Measurements from ENCODE around the gene CFAP74.

CFAP74 gene

DNA sequence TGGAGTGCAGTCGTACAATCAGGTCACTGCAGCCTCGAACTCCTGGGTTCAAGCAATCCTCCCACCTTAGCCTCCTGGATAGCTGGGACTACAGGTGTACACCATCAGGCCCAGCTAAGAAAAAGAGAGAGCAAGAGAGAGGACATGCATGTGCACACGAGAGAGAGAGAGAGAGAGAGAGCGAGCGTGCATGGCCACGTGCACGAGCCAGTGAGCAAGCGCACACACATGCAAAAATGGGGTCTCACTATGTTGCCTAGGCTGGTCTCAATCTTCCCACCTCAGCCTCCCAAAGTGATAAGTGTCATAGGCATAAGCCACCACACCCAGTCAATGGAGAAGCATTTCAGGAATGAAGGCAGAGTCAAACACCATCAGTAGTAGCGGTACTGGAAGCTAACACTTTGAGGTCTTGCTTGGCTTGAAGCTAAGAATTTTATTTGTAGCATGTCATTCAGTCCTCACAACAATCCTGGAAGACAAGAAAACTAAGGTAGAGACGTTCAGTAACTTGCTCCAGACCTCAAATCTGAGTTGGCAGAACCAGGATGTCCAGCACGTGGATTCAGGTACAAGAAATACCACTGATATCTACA, 127.2 kb downstream of the CFAP74 start:
- Histone ChIP-seq H3K27ac (no peak overlapping the region), H3K27me3 (ENCODE audit: insufficient read depth, low read depth, severe bottlenecking) (no peaks in the 10 kb centered on the region), H3K36me3 (peaks cover 51% of the 10 kb centered on the region), H3K4me3 (ENCODE audit: low read depth, low read length) (no peak overlapping the region), H3K9me3 (ENCODE audit: severe bottlenecking) (no peaks in the 10 kb centered on the region)
- TF ChIP-seq, protein P1, sequence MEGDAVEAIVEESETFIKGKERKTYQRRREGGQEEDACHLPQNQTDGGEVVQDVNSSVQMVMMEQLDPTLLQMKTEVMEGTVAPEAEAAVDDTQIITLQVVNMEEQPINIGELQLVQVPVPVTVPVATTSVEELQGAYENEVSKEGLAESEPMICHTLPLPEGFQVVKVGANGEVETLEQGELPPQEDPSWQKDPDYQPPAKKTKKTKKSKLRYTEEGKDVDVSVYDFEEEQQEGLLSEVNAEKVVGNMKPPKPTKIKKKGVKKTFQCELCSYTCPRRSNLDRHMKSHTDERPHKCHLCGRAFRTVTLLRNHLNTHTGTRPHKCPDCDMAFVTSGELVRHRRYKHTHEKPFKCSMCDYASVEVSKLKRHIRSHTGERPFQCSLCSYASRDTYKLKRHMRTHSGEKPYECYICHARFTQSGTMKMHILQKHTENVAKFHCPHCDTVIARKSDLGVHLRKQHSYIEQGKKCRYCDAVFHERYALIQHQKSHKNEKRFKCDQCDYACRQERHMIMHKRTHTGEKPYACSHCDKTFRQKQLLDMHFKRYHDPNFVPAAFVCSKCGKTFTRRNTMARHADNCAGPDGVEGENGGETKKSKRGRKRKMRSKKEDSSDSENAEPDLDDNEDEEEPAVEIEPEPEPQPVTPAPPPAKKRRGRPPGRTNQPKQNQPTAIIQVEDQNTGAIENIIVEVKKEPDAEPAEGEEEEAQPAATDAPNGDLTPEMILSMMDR (IDR thresholded peaks at IDR 0.05; ENCODE audit: low read depth, low read length), result no peak
- no peak for DNase-seq

DNA sequence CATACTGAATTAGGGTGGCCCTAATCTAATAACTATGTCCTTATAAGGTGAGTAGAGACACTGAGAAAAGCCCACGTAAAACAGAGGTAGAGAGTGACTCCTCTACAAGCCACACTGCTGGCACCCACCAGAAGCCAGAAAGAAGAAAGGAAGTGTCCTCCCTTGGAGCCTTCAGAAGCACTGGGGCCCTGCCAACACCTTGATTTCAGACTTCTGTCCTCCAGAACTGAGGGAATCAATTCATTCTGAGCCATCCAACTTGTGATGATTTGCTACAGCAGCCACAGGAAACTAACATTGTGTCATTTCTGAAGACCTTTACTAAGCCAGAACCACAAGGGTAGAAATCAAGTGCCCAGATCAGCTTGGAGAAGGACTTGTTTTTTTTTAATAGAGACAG, 127.7 kb downstream of the CFAP74 start:
- Histone ChIP-seq H3K9me3 (ENCODE audit: severe bottlenecking) (no peaks in the 10 kb centered on the region), H3K36me3 (peaks cover 51% of the 10 kb centered on the region), H3K27me3 (ENCODE audit: insufficient read depth, low read depth, severe bottlenecking) (no peaks in the 10 kb centered on the region), H3K27ac (no peak overlapping the region), H3K4me3 (ENCODE audit: low read depth, low read length) (no peak overlapping the region)
- TF ChIP-seq, protein P1 (IDR thresholded peaks at IDR 0.05; ENCODE audit: low read depth, low read length), result no peak
- DNase-seq, result no peak

DNA sequence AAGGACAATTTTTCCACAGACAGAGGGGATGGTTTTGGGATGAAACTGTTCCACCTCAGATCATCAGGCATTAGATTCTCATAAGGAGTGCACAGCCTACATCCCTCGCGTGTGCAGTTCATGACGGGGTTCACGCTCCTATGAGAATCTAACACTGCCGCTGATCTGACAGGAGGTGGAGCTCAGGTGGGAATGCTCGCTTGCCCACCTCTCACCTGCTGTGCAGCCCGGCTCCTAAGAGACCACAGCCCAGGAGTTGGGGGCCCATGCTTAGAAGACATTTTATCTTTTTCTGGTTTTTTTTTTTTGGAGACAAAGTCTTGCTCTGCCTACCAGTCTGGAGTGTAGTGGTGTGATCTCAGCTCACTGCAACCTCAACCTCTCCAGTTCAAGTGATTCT, 128.7 kb downstream of the CFAP74 start:
- H3K27me3 ChIP-seq (ENCODE audit: insufficient read depth, low read depth, severe bottlenecking), result no peaks in the 10 kb centered on the region
- DNase-seq, result no peak
- H3K4me3 ChIP-seq (ENCODE audit: low read depth, low read length), result no peak overlapping the region
- H3K36me3 ChIP-seq, result peaks cover 49% of the 10 kb centered on the region
- no peak overlapping the region for H3K27ac ChIP-seq
- peaks cover 2% of the 10 kb centered on the region for H3K9me3 ChIP-seq (ENCODE audit: severe bottlenecking)
- TF ChIP-seq, protein P1 (IDR thresholded peaks at IDR 0.05; ENCODE audit: low read depth, low read length), result no peak

DNA sequence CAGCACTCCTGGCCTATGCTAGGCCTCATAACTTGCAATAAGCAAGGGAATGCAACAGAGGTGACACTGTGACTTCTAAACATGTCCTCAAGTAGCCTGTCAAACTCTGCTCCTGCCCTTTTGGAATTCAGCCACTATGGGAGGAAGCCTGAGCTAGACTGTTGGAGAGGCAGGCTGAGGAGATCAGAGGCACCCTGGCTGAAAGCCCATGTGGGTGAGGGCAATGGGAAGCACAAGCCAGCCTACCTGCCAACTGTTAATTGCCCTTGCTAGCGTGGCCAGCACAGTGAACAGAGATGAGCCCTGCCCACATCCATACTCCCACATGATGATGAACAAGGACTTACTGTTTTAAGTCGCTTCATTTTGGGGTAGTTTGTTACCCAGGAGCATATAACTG, 130.4 kb downstream of the CFAP74 start:
- no peaks in the 10 kb centered on the region for H3K27me3 ChIP-seq (ENCODE audit: insufficient read depth, low read depth, severe bottlenecking)
- H3K36me3 ChIP-seq, result peaks cover 39% of the 10 kb centered on the region
- H3K9me3 ChIP-seq (ENCODE audit: severe bottlenecking), result peaks cover 2% of the 10 kb centered on the region
- H3K4me3 ChIP-seq (ENCODE audit: low read depth, low read length), result no peak overlapping the region
- TF ChIP-seq, protein P1 (IDR thresholded peaks at IDR 0.05; ENCODE audit: low read depth, low read length), result no peak
- no peak for DNase-seq
- H3K27ac ChIP-seq, result no peak overlapping the region

DNA sequence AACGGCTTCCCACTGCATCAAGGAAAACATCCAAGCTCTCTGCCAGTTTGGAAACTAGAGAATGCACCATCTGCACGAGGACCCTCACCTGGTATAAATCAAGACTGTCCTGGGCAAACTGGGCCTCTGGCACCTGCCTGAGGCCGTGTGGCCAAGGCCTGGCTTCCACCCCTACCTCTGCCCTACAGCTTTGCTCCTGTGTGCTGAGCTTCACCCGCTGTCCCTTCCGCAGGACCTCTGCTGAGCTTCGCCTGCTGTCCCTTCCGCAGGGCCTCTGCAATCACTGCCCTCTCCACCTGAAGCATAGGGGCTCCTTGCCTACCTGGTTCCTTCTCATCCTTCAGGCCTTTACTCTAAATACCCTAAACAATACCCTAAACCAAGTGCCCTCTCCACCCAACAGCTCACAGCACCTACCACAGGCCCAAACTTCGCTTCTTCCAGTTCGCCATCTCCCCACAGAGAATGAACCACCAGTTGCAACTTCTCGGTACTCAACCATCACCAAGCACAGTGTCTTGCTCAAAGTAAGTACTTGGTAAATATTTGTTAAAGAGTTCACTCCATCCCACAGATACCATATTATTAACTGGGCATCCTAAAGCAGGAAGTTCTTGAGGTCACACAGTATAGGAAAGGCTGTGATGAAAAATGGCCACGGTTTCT, 131.1 kb downstream of the CFAP74 start:
- Histone ChIP-seq H3K36me3 (peaks cover 39% of the 10 kb centered on the region), H3K4me3 (ENCODE audit: low read depth, low read length) (no peak overlapping the region), H3K27me3 (ENCODE audit: insufficient read depth, low read depth, severe bottlenecking) (no peaks in the 10 kb centered on the region), H3K27ac (no peak overlapping the region), H3K9me3 (ENCODE audit: severe bottlenecking) (peaks cover 2% of the 10 kb centered on the region)
- TF ChIP-seq, protein P1 (IDR thresholded peaks at IDR 0.05; ENCODE audit: low read depth, low read length), result no peak
- no peak for DNase-seq
